ENCODE measurements around the gene LENG9. TPM values are rescaled to one million over a fixed set of nuclear protein-coding genes. Genes with fewer than 3 reads are reported as not detected.

LENG9 gene
- total RNA-seq, 1 experiment from 2014 or later: 4.0 TPM

GRCh38 chr19:54434112-54434872 is 29.3 kb downstream of the LENG9 start:
- no peak for DNase-seq (ENCODE audit: low read depth in 1 of 2, low spot score in 2 of 2)
- Histone ChIP-seq H3K36me3 (no peaks in the 10 kb centered on the region), H3K27ac (no peak overlapping the region), H3K4me3 (no peak overlapping the region), H3K4me1 (replicated peaks) (no peaks in the 10 kb centered on the region; the same call in 1 of the 2 replicates), H3K9me3 (replicated peaks) (no peaks in the 10 kb centered on the region), H3K27me3 (replicated peaks) (peaks cover 27% of the 10 kb centered on the region)

GRCh38 chr19:54433697-54434096 is 29.9 kb downstream of the LENG9 start:
- no peak overlapping the region for H3K27ac ChIP-seq
- H3K4me3 ChIP-seq: no peak overlapping the region
- H3K9me3 ChIP-seq (replicated peaks): no peaks in the 10 kb centered on the region
- no peaks in the 10 kb centered on the region for H3K36me3 ChIP-seq
- DNase-seq (ENCODE audit: low read depth in 1 of 2, low spot score in 2 of 2): no peak
- H3K27me3 ChIP-seq (replicated peaks): peaks cover 31% of the 10 kb centered on the region
- no peaks in the 10 kb centered on the region; the same call in 1 of the 2 replicates for H3K4me1 ChIP-seq (replicated peaks)

GRCh38 chr19:54432144-54432738 is 31.3 kb downstream of the LENG9 start:
- DNase-seq (ENCODE audit: low read depth in 1 of 2, low spot score in 2 of 2): no peak
- H3K4me1 ChIP-seq (replicated peaks): no peaks in the 10 kb centered on the region; the same call in 1 of the 2 replicates
- no peaks in the 10 kb centered on the region for H3K36me3 ChIP-seq
- H3K27me3 ChIP-seq (replicated peaks): peaks cover 37% of the 10 kb centered on the region
- no peaks in the 10 kb centered on the region for H3K9me3 ChIP-seq (replicated peaks)
- H3K27ac ChIP-seq: no peak overlapping the region
- H3K4me3 ChIP-seq: no peak overlapping the region

DNA sequence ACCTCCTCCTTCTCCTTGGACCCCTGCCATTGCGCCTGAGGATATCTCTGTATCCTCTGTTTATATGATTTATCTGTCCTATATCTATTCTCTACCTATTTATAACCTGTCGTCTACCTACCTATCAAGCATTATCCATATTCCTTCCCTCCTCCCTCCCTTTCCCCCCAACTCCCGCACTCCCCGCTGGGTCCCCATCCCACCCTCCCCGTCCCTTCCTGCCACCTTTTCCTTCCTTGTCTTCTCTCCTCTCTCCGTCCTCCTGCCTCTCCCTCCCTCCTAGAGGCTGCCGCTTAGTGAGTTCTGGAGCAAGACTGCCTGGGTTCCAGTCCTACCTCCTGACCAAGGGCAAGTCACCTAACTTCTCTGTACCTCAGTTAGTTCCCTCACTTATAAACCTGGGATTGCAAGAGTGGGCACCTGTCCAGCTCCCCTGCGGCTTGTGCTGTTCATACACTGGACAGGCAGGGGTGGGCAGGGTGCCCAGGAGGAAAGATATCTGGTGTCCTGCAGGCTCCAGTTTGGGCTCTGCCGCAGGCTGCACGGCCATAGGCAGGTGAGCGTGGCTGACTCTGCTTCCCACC is 32.2 kb downstream of the LENG9 start:
- H3K27me3 ChIP-seq (replicated peaks): peaks cover 39% of the 10 kb centered on the region
- no peak overlapping the region for H3K4me3 ChIP-seq
- DNase-seq (ENCODE audit: low read depth in 1 of 2, low spot score in 2 of 2): no peak
- no peaks in the 10 kb centered on the region for H3K9me3 ChIP-seq (replicated peaks)
- H3K4me1 ChIP-seq (replicated peaks): no peaks in the 10 kb centered on the region; the same call in 1 of the 2 replicates
- H3K36me3 ChIP-seq: no peaks in the 10 kb centered on the region
- no peak overlapping the region for H3K27ac ChIP-seq

- Histone ChIP-seq H3K9me3 (replicated peaks) (no peaks in the 10 kb centered on the region), H3K4me3 (no peak overlapping the region), H3K27me3 (replicated peaks) (peaks cover 47% of the 10 kb centered on the region), H3K27ac (no peak overlapping the region), H3K36me3 (no peaks in the 10 kb centered on the region), H3K4me1 (replicated peaks) (no peaks in the 10 kb centered on the region; the same call in 1 of the 2 replicates)
- no peak for DNase-seq (ENCODE audit: low read depth in 1 of 2, low spot score in 2 of 2)
Observed at GRCh38 chr19:54430306-54431254, 33.0 kb downstream of the LENG9 start.

GRCh38 chr19:54429545-54430227 is 33.9 kb downstream of the LENG9 start:
- Histone ChIP-seq H3K4me3 (no peak overlapping the region), H3K9me3 (replicated peaks) (no peaks in the 10 kb centered on the region), H3K27ac (no peak overlapping the region), H3K36me3 (no peaks in the 10 kb centered on the region), H3K4me1 (replicated peaks) (no peaks in the 10 kb centered on the region; the same call in 1 of the 2 replicates), H3K27me3 (replicated peaks) (peaks cover 48% of the 10 kb centered on the region)
- DNase-seq (ENCODE audit: low read depth in 1 of 2, low spot score in 2 of 2): no peak

DNA sequence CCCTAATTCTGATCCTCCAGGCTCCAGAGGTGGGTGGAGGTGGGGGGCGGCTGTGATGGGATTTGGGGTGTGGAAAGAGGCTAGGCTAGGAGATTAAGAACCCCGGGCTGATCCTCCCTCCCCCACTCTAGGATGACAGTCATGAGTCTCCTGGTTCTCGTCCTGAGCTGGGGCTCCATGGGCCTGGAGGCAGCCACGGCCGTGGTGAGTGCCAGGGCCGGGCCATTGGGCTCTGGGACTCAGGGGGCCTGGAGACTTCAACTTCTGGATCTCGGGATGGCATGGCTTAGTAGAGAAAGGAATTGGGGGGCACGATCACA is 34.4 kb downstream of the LENG9 start:
- peaks cover 48% of the 10 kb centered on the region for H3K27me3 ChIP-seq (replicated peaks)
- no peaks in the 10 kb centered on the region for H3K9me3 ChIP-seq (replicated peaks)
- H3K27ac ChIP-seq: no peak overlapping the region
- H3K36me3 ChIP-seq: no peaks in the 10 kb centered on the region
- H3K4me3 ChIP-seq: no peak overlapping the region
- no peaks in the 10 kb centered on the region; the same call in 1 of the 2 replicates for H3K4me1 ChIP-seq (replicated peaks)
- DNase-seq (ENCODE audit: low read depth in 1 of 2, low spot score in 2 of 2): no peak

DNA sequence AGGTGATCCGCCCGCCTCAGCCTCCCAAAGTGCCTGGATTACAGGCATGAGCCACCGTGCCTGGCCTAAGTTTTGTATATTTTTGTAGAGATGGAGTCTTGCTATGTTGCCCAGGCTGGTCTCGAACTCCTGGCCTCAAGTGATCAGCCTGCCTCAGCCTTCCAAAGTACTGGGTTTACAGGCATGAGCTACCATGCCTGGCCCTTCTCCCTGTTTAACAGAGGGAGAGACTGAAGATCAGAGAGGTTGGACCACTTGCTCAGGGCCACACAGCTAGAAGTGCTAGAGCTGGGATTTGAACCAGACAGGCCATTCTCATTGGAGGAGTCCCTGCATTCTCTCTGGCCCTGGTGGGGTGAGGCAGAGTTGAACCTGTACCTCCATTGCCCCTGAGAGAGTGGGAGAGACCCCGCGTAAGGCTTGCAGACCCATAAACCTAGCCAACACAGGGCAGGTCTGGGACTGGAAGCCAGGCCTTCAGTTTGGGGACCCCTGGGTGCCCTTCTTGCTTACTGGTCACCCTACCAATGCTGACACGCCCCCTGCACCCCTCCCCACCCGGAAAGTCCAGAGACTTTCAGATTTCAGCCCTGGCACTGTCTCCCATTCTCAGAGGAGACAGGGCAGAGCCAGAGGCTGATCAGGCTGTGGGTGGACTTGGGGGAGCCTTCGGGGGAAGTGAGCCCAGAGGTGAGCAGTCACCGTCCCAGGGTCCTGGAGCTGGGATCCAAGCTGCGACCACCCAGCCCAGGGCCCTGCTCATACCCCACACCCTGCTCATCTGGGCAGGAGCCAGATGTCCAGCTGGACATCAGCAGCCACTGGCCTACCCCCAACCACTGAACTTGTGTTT is 35.0 kb downstream of the LENG9 start:
- Histone ChIP-seq H3K4me3 (no peak overlapping the region), H3K36me3 (no peaks in the 10 kb centered on the region), H3K4me1 (replicated peaks) (no peaks in the 10 kb centered on the region; the same call in 1 of the 2 replicates), H3K27me3 (replicated peaks) (peaks cover 48% of the 10 kb centered on the region), H3K9me3 (replicated peaks) (no peaks in the 10 kb centered on the region), H3K27ac (no peak overlapping the region)
- no peak for DNase-seq (ENCODE audit: low read depth in 1 of 2, low spot score in 2 of 2)

DNA sequence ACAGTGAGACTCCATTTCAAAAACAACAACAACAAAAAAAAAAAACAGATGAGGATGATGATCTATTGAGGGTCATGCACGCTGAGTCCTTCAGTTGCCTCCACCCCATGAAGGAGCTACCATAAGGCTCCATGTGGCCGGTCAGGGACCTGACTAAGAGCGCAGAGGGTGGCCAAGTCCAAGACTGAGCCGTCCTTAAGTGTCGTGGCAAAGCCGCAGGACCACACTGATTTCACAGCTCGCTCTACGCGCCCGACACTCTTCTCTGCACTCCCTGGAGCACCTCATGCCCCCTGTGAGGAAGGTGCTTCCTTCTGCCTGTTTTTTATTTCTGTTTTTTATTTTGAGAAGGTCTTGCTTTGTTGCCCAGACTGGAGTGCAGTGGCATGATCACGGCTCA is 36.0 kb downstream of the LENG9 start:
- Histone ChIP-seq H3K36me3 (no peaks in the 10 kb centered on the region), H3K27ac (no peak overlapping the region), H3K27me3 (replicated peaks) (peaks cover 51% of the 10 kb centered on the region), H3K9me3 (replicated peaks) (no peaks in the 10 kb centered on the region), H3K4me3 (no peak overlapping the region), H3K4me1 (replicated peaks) (no peaks in the 10 kb centered on the region; the same call in 1 of the 2 replicates)
- DNase-seq (ENCODE audit: low read depth in 1 of 2, low spot score in 2 of 2): no peak

GRCh38 chr19:54426291-54426931 is 37.2 kb downstream of the LENG9 start:
- H3K27me3 ChIP-seq (replicated peaks): peaks cover 50% of the 10 kb centered on the region
- no peak overlapping the region for H3K27ac ChIP-seq
- no peak for DNase-seq (ENCODE audit: low read depth in 1 of 2, low spot score in 2 of 2)
- no peak overlapping the region for H3K4me3 ChIP-seq
- H3K36me3 ChIP-seq: no peaks in the 10 kb centered on the region
- H3K9me3 ChIP-seq (replicated peaks): no peaks in the 10 kb centered on the region
- H3K4me1 ChIP-seq (replicated peaks): no peaks in the 10 kb centered on the region; the same call in 1 of the 2 replicates

- Histone ChIP-seq H3K4me3 (no peak overlapping the region), H3K36me3 (no peaks in the 10 kb centered on the region), H3K27me3 (replicated peaks) (peaks cover 49% of the 10 kb centered on the region), H3K9me3 (replicated peaks) (no peaks in the 10 kb centered on the region), H3K27ac (no peak overlapping the region), H3K4me1 (replicated peaks) (no peaks in the 10 kb centered on the region)
- DNase-seq (ENCODE audit: low read depth in 1 of 2, low spot score in 2 of 2): no peak
Observed at GRCh38 chr19:54425382-54425723, 38.2 kb downstream of the LENG9 start.
